ENCODE data around the gene RHOB.

- TF ChIP-seq CTCF (IDR thresholded peaks at IDR 0.05), result no peak
- no peak for TF ChIP-seq EP300 (IDR thresholded peaks at IDR 0.05)
- no peak for TF ChIP-seq POLR2A (IDR thresholded peaks at IDR 0.05; ENCODE audit: low read depth)
- TF ChIP-seq POLR2AphosphoS5 (IDR thresholded peaks at IDR 0.05), result no peak
Measured at GRCh38 chr2:20471902-20472559, 25.2 kb downstream of the RHOB start.
